ENCODE data around the gene ATF7. TPM values are rescaled to one million over a fixed set of nuclear protein-coding genes. Genes with fewer than 3 reads are reported as not detected.

The ATF7 gene
- total RNA-seq, 4 donors from 2014 or later: 22.5 to 38.3 (median 29.9) TPM

- no peak for TF ChIP-seq CTCF (IDR thresholded peaks at IDR 0.05)
- ATAC-seq (ENCODE audit: low FRiP score): no peak
- DNase-seq (ENCODE audit: low spot score): no peak
Observed at GRCh38 chr12:53516758-53517455, 109.3 kb downstream of the ATF7 start.

- ATAC-seq (ENCODE audit: low FRiP score): no peak
- DNase-seq (ENCODE audit: low spot score): no peak
Observed at GRCh38 chr12:53515291-53515680, 110.9 kb downstream of the ATF7 start.

GRCh38 chr12:53514628-53515290 is 111.4 kb downstream of the ATF7 start:
- no peak for TF ChIP-seq CTCF (IDR thresholded peaks at IDR 0.05)
- no peak for DNase-seq (ENCODE audit: low spot score)
- no peak for ATAC-seq (ENCODE audit: low FRiP score)

More at GRCh38 chr12:53515291-53515680, 110.9 kb downstream of the ATF7 start:
- no peak for TF ChIP-seq CTCF (IDR thresholded peaks at IDR 0.05)

GRCh38 chr12:53513712-53514410 is 112.3 kb downstream of the ATF7 start:
- no peak for TF ChIP-seq CTCF (IDR thresholded peaks at IDR 0.05)
- ATAC-seq (ENCODE audit: low FRiP score) (no peak), DNase-seq (ENCODE audit: low spot score) (no peak)

- no peak for ATAC-seq (ENCODE audit: low FRiP score)
- DNase-seq (ENCODE audit: low spot score): no peak
- no peak for TF ChIP-seq CTCF (IDR thresholded peaks at IDR 0.05)
Observed at GRCh38 chr12:53510181-53510812, 115.9 kb downstream of the ATF7 start.

- peak; percentile 83 for DNase-seq (ENCODE audit: low spot score)
- ATAC-seq (ENCODE audit: low FRiP score): peak; percentile 86
- peak in 2 of 3 donors; percentile 55 to 78 for TF ChIP-seq CTCF (IDR thresholded peaks at IDR 0.05)
Observed at GRCh38 chr12:53508534-53509170, 117.5 kb downstream of the ATF7 start.
